K562 (cell line): ENCODE data around the gene FAM161B. TPM values are rescaled to one million over a fixed set of nuclear protein-coding genes. Genes with fewer than 3 reads are reported as not detected.

Experiments
- ATAC-seq: fragments of 200-7000 bp; cut with Tn5 transposase; 3 replicates; pipeline ENCODE4 v1.9.1; 2020; ENCODE audit warnings: moderate library complexity
- BruUV-seq: library from RNA; stranded (reverse); fragments of 400-500 nt; replicated peaks from 2 replicates; lab custom pipeline; 2021; lab: Mats Ljungman, UMichigan
- CTCF ChIA-PET: fragments of 300-600 bp; formaldehyde crosslinking; extraction: SDS; loops from one replicate; lab custom pipeline; 2021; ENCODE audit warnings: low intra/inter-chr PET ratio; lab: Yijun Ruan, JAX
- POLR2A ChIA-PET: fragments of 300-600, 350-650 bp; sonication (Branson Sonifier 250); formaldehyde crosslinking; extraction: SDS; loops from one replicate; lab custom pipeline; 2021; ENCODE audit warnings: antibody characterized with exemption, inconsistent platforms; lab: Yijun Ruan, JAX
- DNase-seq, 4 experiments: peaks; one replicate each; pipeline versions ENCODE4 v3.0.0 to v3.0.0-alpha.2; 2011 to 2018; ENCODE audit warnings: low spot score in 3 of 4, mixed read lengths in 3 of 4; ENCODE audit errors: extremely low read depth in 1 of 4
- FAIRE-seq: peaks from 2 replicates; lab custom pipeline; 2011; peaks lifted over from hg19 to GRCh38; lab: Jason Lieb, UNC
- H2AFZ ChIP-seq: 2 replicates; pipeline ENCODE4 v1.6.0; 2011; ENCODE audit warnings: low read depth, low read length, control low read depth, inconsistent platforms
- H3K27ac ChIP-seq: fragments of 200-600 bp; 3 replicates; pipeline ENCODE4 v1.8.0; 2011; ENCODE audit warnings: low read depth, mild to moderate bottlenecking, control low read depth, inconsistent platforms, low read length, moderate library complexity, mixed read lengths; ENCODE audit errors: extremely low read depth
- H3K27me3 ChIP-seq, 2 experiments: fragments of 300-600 bp in 1 of 2; 2 replicates in 1 of 2; 3 replicates in 1 of 2; pipeline versions ENCODE4 v1.6.0 to v1.8.0; 2011; ENCODE audit warnings: inconsistent platforms in 2 of 2, low read length in 2 of 2, mild to moderate bottlenecking in 1 of 2, mixed read lengths in 1 of 2, moderate library complexity in 1 of 2; ENCODE audit not compliant: control insufficient read depth in 2 of 2, insufficient read depth in 2 of 2
- H3K36me3 ChIP-seq: fragments of 300-600 bp; 3 replicates; pipeline ENCODE4 v1.8.0; 2011; ENCODE audit warnings: mild to moderate bottlenecking, low read length, inconsistent platforms; ENCODE audit not compliant: control insufficient read depth, insufficient read depth
- H3K4me1 ChIP-seq, 2 experiments: fragments of 200-600 bp in 1 of 2; replicated peaks in 1 of 2; 2 replicates in 1 of 2; 3 replicates in 1 of 2; pipeline versions ENCODE4 v1.5.1 to v1.8.0; 2011; ENCODE audit warnings: inconsistent platforms in 2 of 2, low read length in 2 of 2, mild to moderate bottlenecking in 1 of 2, mixed read lengths in 1 of 2, moderate library complexity in 1 of 2; ENCODE audit not compliant: control insufficient read depth in 2 of 2, insufficient read depth in 2 of 2
- H3K4me2 ChIP-seq: 2 replicates; pipeline ENCODE4 v1.6.1; 2011; ENCODE audit warnings: low read length, control low read depth, inconsistent platforms, mixed read lengths; ENCODE audit not compliant: insufficient read depth
- H3K4me3 ChIP-seq: fragments of 200-600 bp; sonication (generic), shearing (Covaris generic); 2 replicates; pipeline ENCODE4 v1.5.1; 2016; ENCODE audit warnings: control low read depth, inconsistent platforms
- H3K79me2 ChIP-seq: fragments of 200-600 bp; 3 replicates; pipeline ENCODE4 v1.8.0; 2011; ENCODE audit warnings: low read length, inconsistent platforms; ENCODE audit not compliant: control insufficient read depth, insufficient read depth
- H3K9ac ChIP-seq, 2 experiments: 2 replicates each; pipeline versions ENCODE4 v1.6.0 to v1.6.1; 2011; ENCODE audit warnings: low read depth in 2 of 2, low read length in 2 of 2, control low read depth in 1 of 2, inconsistent platforms in 1 of 2, mild to moderate bottlenecking in 1 of 2, mixed read lengths in 1 of 2; ENCODE audit not compliant: insufficient read depth in 1 of 2
- H3K9me1 ChIP-seq: one replicate; pipeline ENCODE4 v1.6.0; 2011; ENCODE audit warnings: inconsistent platforms, mild to moderate bottlenecking, low read length, moderate library complexity; ENCODE audit not compliant: control insufficient read depth, insufficient read depth
- H3K9me3 ChIP-seq: replicated peaks from 2 replicates; pipeline ENCODE4 v1.5.1; 2011; ENCODE audit warnings: low read depth, low read length, inconsistent platforms; ENCODE audit not compliant: control insufficient read depth, insufficient read depth
- H4K20me1 ChIP-seq: replicated peaks from 2 replicates; pipeline ENCODE4 v1.6.1; 2011; ENCODE audit warnings: low read length, inconsistent platforms, mixed read lengths; ENCODE audit not compliant: control insufficient read depth, insufficient read depth
- FOSL1 ChIP-seq: fragments of 200-800 bp; sonication (Bioruptor generic); conservative IDR thresholded peaks from 2 replicates; pipeline ENCODE4 v1.6.1; 2016; ENCODE audit warnings: missing genetic modification characterization, missing compliant biosample characterization
- NFRKB ChIP-seq: fragments of 450-650 bp; IDR thresholded peaks from 2 replicates; pipeline ENCODE4 v1.6.1; 2016; ENCODE audit warnings: low read depth
- REST ChIP-seq, 2 experiments: fragments of 450-650 bp; formaldehyde crosslinking in 1 of 2; IDR thresholded peaks; 2 replicates each; pipeline versions ENCODE4 v1.4.0 to v1.6.1; 2014 to 2020; ENCODE audit warnings: mild to moderate bottlenecking in 2 of 2, borderline replicate concordance in 1 of 2, low read depth in 1 of 2
- WGBS: fragments of 100-300 bp; shearing (Covaris generic); methylation state at CpG from one replicate; pipeline ENCODE4 v1.1.6; 2016; ENCODE audit warnings: low coverage, mixed read lengths; ENCODE audit not compliant: insufficient coverage; ENCODE audit errors: missing lambda C conversion rate; 5-methylcytosine and 5-hydroxymethylcytosine counted together
- in situ Hi-C: fragments of 300-500 bp; cut with MboI; formaldehyde crosslinking; loops from 4 replicates; pipeline ENCODE4 v1.15.0; 2018; ENCODE audit warnings: inconsistent platforms, mixed read lengths
- intact Hi-C: fragments of 100-400 bp; cut with micrococcal nuclease; formaldehyde crosslinking; loops from 2 replicates; pipeline ENCODE4 v1.14.2; 2022
- polyA plus RNA-seq, 8 experiments: library from polyadenylated mRNA; depleted of rRNA in 4 of 8; stranded (reverse) in 5 of 8; unstranded in 3 of 8; fragments of >200 nt; fragmentation: Nextera tagmentation in 2 of 8; fragmentation: Illumina TruSeq in 1 of 8; extraction: Ambion mirVana in 2 of 8; extraction: Trizol in 1 of 8; gene quantifications; 2 replicates each; pipeline versions ENCODE4 v1.2.1 to v1.2.3, GENCODE V29; 2011 to 2014; ENCODE audit warnings: inconsistent platforms in 1 of 8, missing spikeins in 1 of 8
- total RNA-seq, 7 experiments: library from RNA; depleted of rRNA in 6 of 7; stranded (reverse); fragments of >200 nt in 6 of 7; fragmentation: Illumina TruSeq in 2 of 7; extraction: Trizol in 2 of 7; gene quantifications; 2 replicates each; pipeline versions ENCODE4 v1.2.1 to v1.2.3, GENCODE V29; 2011 to 2021; ENCODE audit warnings: low replicate concordance in 1 of 7

The FAM161B gene
- total and polyA plus RNA-seq, 9 of the 15 experiments (the other 6 are each of a cell fraction or from before 2014, with no cell fraction given) = 0.15 to 1.3 (median 0.84) TPM

DNA sequence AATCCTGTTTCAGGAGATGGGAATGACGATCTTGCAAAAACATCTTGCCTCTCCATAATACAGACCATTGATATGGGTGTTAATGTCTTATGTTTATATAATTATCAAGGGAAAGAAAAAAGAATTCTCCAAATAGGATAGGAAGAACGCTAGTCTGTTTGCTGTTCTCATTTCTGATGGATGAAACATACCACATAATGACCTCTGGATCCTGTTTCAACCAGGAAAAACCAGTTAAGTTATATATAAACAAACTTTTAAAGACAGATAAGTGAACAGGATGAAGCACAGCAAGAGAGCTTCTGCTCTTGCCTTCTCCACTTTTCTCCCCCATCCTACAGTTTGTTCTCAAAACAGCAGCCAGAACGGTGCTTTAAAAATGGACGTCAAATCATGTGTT, 28.0 kb upstream of the FAM161B start:
- no peak overlapping the region for H3K4me3 ChIP-seq
- no peaks in the 10 kb centered on the region for H4K20me1 ChIP-seq
- 35% methylated on average over 4 of the region's 4 CpGs for WGBS
- TF ChIP-seq FOSL1 (tag) (no peak), REST (IDR thresholded peaks at IDR 0.05; ENCODE audit: borderline replicate concordance) (peak; percentile 40), REST (CRISPR knock-in tag; IDR thresholded peaks at IDR 0.05; ENCODE audit: low read depth) (no peak), NFRKB (no peak)
- ChIA-PET POLR2A (no interaction called here), CTCF (no interaction called here)
- H3K27me3 ChIP-seq = no peaks in the 10 kb centered on the region
- no TSS peak for BruUV-seq
- no peak overlapping the region for H2AFZ ChIP-seq
- no peaks in the 10 kb centered on the region for H3K9me3 ChIP-seq
- no peak for FAIRE-seq
- H3K9ac ChIP-seq = no peak overlapping the region
- intact Hi-C loops = no loop called here
- DNase-seq = no peak
- H3K36me3 ChIP-seq = peaks cover 13% of the 10 kb centered on the region; the same call in 1 of the 3 replicates
- H3K9me1 ChIP-seq = no peaks in the 10 kb centered on the region
- in situ Hi-C loops = no loop called here
- no peak overlapping the region for H3K4me2 ChIP-seq
- ATAC-seq = no peak
- H3K79me2 ChIP-seq = no peaks in the 10 kb centered on the region
- no peak overlapping the region for H3K27ac ChIP-seq
- no peaks in the 10 kb centered on the region; a peak in 2 of 5 replicates for H3K4me1 ChIP-seq
